ENCODE data around the gene ADAM15.

ADAM15 gene

GRCh38 chr1:155079487-155080311, 28.6 kb downstream of the ADAM15 start:
- Histone ChIP-seq H3K4me3 (ENCODE audit: low read length) (peak overlapping the region; percentile 56), H3K36me3 (ENCODE audit: insufficient read depth, low read length) (no peaks in the 10 kb centered on the region), H3K4me1 (ENCODE audit: insufficient read depth, low read length) (0 out of 2 replicates have a peak, but pooled peaks cover 9% of the 10 kb centered on the region), H3K9me3 (ENCODE audit: insufficient read depth, low read depth, low read length) (no peaks in the 10 kb centered on the region), H3K9ac (ENCODE audit: low read depth, low read length) (peak overlapping the region; percentile 24; the same call in 1 of the 2 replicates), H3K27ac (ENCODE audit: low read depth, low read length) (no peak overlapping the region), H3K27me3 (ENCODE audit: insufficient read depth, low read length) (peaks cover 77% of the 10 kb centered on the region)
- 2% methylated on average over 67 of the region's 67 CpGs for WGBS

- H3K4me1 ChIP-seq (ENCODE audit: insufficient read depth, low read length): 0 out of 2 replicates have a peak, but pooled peaks cover 8% of the 10 kb centered on the region
- H3K9me3 ChIP-seq (ENCODE audit: insufficient read depth, low read depth, low read length): no peaks in the 10 kb centered on the region
- peak overlapping the region; percentile 54; the same call in 1 of the 2 replicates for H3K27ac ChIP-seq (ENCODE audit: low read depth, low read length)
These were observed 29.5 kb downstream of the ADAM15 start for GRCh38 chr1:155080312-155081228.

GRCh38 chr1:155081472-155082300, 30.6 kb downstream of the ADAM15 start:
- 2% methylated on average over 68 of the region's 68 CpGs for WGBS
- Histone ChIP-seq H3K4me3 (ENCODE audit: low read length) (peak overlapping the region; percentile 56; the same call in 1 of the 2 replicates), H3K9me3 (ENCODE audit: insufficient read depth, low read depth, low read length) (no peaks in the 10 kb centered on the region), H3K4me1 (ENCODE audit: insufficient read depth, low read length) (peaks cover 6% of the 10 kb centered on the region; the same call in 1 of the 2 replicates), H3K9ac (ENCODE audit: low read depth, low read length) (no peak overlapping the region), H3K36me3 (ENCODE audit: insufficient read depth, low read length) (no peaks in the 10 kb centered on the region), H3K27ac (ENCODE audit: low read depth, low read length) (no peak overlapping the region), H3K27me3 (ENCODE audit: insufficient read depth, low read length) (peaks cover 77% of the 10 kb centered on the region)

More at GRCh38 chr1:155080312-155081228, 29.5 kb downstream of the ADAM15 start:
- H3K27me3 ChIP-seq (ENCODE audit: insufficient read depth, low read length): peaks cover 77% of the 10 kb centered on the region
- peak overlapping the region; percentile 52; the same call in 1 of the 2 replicates for H3K9ac ChIP-seq (ENCODE audit: low read depth, low read length)
- peak overlapping the region; percentile 56 for H3K4me3 ChIP-seq (ENCODE audit: low read length)
- H3K36me3 ChIP-seq (ENCODE audit: insufficient read depth, low read length): no peaks in the 10 kb centered on the region
- under 1% methylated on average over 68 of the region's 71 CpGs for WGBS

GRCh38 chr1:155082301-155083051, 31.4 kb downstream of the ADAM15 start:
- 8% methylated on average over 36 of the region's 36 CpGs for WGBS
- H3K27ac ChIP-seq (ENCODE audit: low read depth, low read length): no peak overlapping the region
- peak overlapping the region; percentile 56; the same call in 1 of the 2 replicates for H3K4me3 ChIP-seq (ENCODE audit: low read length)
- no peaks in the 10 kb centered on the region for H3K9me3 ChIP-seq (ENCODE audit: insufficient read depth, low read depth, low read length)
- peaks cover 71% of the 10 kb centered on the region for H3K27me3 ChIP-seq (ENCODE audit: insufficient read depth, low read length)
- H3K4me1 ChIP-seq (ENCODE audit: insufficient read depth, low read length): peaks cover 6% of the 10 kb centered on the region; the same call in 1 of the 2 replicates
- H3K36me3 ChIP-seq (ENCODE audit: insufficient read depth, low read length): no peaks in the 10 kb centered on the region
- H3K9ac ChIP-seq (ENCODE audit: low read depth, low read length): no peak overlapping the region

GRCh38 chr1:155083052-155083541, 32.0 kb downstream of the ADAM15 start:
- no peaks in the 10 kb centered on the region for H3K36me3 ChIP-seq (ENCODE audit: insufficient read depth, low read length)
- H3K4me1 ChIP-seq (ENCODE audit: insufficient read depth, low read length): peaks cover 6% of the 10 kb centered on the region; the same call in 1 of the 2 replicates
- 66% methylated on average over 6 of the region's 6 CpGs for WGBS
- no peak overlapping the region for H3K9ac ChIP-seq (ENCODE audit: low read depth, low read length)
- H3K27ac ChIP-seq (ENCODE audit: low read depth, low read length): no peak overlapping the region
- H3K27me3 ChIP-seq (ENCODE audit: insufficient read depth, low read length): peaks cover 64% of the 10 kb centered on the region
- no peak overlapping the region for H3K4me3 ChIP-seq (ENCODE audit: low read length)
- H3K9me3 ChIP-seq (ENCODE audit: insufficient read depth, low read depth, low read length): no peaks in the 10 kb centered on the region

GRCh38 chr1:155083865-155084721, 33.0 kb downstream of the ADAM15 start:
- Histone ChIP-seq H3K4me3 (ENCODE audit: low read length) (peak overlapping the region; percentile 70), H3K4me1 (ENCODE audit: insufficient read depth, low read length) (peaks cover 2% of the 10 kb centered on the region; the same call in 1 of the 2 replicates), H3K36me3 (ENCODE audit: insufficient read depth, low read length) (no peaks in the 10 kb centered on the region), H3K27ac (ENCODE audit: low read depth, low read length) (no peak overlapping the region), H3K9ac (ENCODE audit: low read depth, low read length) (no peak overlapping the region), H3K27me3 (ENCODE audit: insufficient read depth, low read length) (peaks cover 54% of the 10 kb centered on the region), H3K9me3 (ENCODE audit: insufficient read depth, low read depth, low read length) (no peaks in the 10 kb centered on the region)
- 34% methylated on average over 17 of the region's 21 CpGs for WGBS

GRCh38 chr1:155084722-155085503, 33.8 kb downstream of the ADAM15 start:
- WGBS: under 1% methylated on average over 67 of the region's 67 CpGs

GRCh38 chr1:155085504-155086127, 34.5 kb downstream of the ADAM15 start:
- peaks cover 39% of the 10 kb centered on the region for H3K27me3 ChIP-seq (ENCODE audit: insufficient read depth, low read length)
- no peaks in the 10 kb centered on the region for H3K36me3 ChIP-seq (ENCODE audit: insufficient read depth, low read length)
- no peaks in the 10 kb centered on the region for H3K9me3 ChIP-seq (ENCODE audit: insufficient read depth, low read depth, low read length)
- peak overlapping the region; percentile 70 for H3K4me3 ChIP-seq (ENCODE audit: low read length)
- no peak overlapping the region for H3K27ac ChIP-seq (ENCODE audit: low read depth, low read length)
- H3K4me1 ChIP-seq (ENCODE audit: insufficient read depth, low read length): peaks cover 2% of the 10 kb centered on the region; the same call in 1 of the 2 replicates
- no peak overlapping the region for H3K9ac ChIP-seq (ENCODE audit: low read depth, low read length)
- WGBS: under 1% methylated on average over 29 of the region's 32 CpGs

More at GRCh38 chr1:155084722-155085503, 33.8 kb downstream of the ADAM15 start:
- Histone ChIP-seq H3K27ac (ENCODE audit: low read depth, low read length) (no peak overlapping the region), H3K36me3 (ENCODE audit: insufficient read depth, low read length) (no peaks in the 10 kb centered on the region), H3K9ac (ENCODE audit: low read depth, low read length) (no peak overlapping the region), H3K4me3 (ENCODE audit: low read length) (peak overlapping the region; percentile 70), H3K27me3 (ENCODE audit: insufficient read depth, low read length) (peaks cover 46% of the 10 kb centered on the region), H3K4me1 (ENCODE audit: insufficient read depth, low read length) (peaks cover 2% of the 10 kb centered on the region; the same call in 1 of the 2 replicates), H3K9me3 (ENCODE audit: insufficient read depth, low read depth, low read length) (no peaks in the 10 kb centered on the region)
